GM13977 (cell line): ENCODE results near the gene RAB4B.
A peak's percentile ranks its signal among the peaks of the same experiment; 100 is the strongest.
"Not testable (repeated sequence)": the region's sequence is repeated elsewhere in the genome, so short reads cannot be mapped to it uniquely, and the experiment has no call there.

Source experiments
- DNase-seq: peaks from one replicate; pipeline ENCODE4 v3.0.0; 2012; ENCODE audit warnings: low spot score
- in situ Hi-C: fragments of 300-500 bp; cut with MboI; formaldehyde crosslinking; loops from one replicate; pipeline ENCODE4 v1.12.0; 2022; ENCODE audit warnings: low sequenced_read_pairs, low pct_unique_long_range_greater_than_20kb, mixed read lengths, inconsistent platforms; ENCODE audit not compliant: unreplicated experiment
- TF ChIP-seq, protein P1 (sequence below): IDR thresholded peaks from 2 replicates; pipeline ENCODE4 v1.5.1; 2012; ENCODE audit warnings: mild to moderate bottlenecking, control low read depth; ENCODE audit not compliant: insufficient read depth; ENCODE audit errors: extremely low read depth, missing control alignments

RAB4B gene, protein sequence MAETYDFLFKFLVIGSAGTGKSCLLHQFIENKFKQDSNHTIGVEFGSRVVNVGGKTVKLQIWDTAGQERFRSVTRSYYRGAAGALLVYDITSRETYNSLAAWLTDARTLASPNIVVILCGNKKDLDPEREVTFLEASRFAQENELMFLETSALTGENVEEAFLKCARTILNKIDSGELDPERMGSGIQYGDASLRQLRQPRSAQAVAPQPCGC

DNA sequence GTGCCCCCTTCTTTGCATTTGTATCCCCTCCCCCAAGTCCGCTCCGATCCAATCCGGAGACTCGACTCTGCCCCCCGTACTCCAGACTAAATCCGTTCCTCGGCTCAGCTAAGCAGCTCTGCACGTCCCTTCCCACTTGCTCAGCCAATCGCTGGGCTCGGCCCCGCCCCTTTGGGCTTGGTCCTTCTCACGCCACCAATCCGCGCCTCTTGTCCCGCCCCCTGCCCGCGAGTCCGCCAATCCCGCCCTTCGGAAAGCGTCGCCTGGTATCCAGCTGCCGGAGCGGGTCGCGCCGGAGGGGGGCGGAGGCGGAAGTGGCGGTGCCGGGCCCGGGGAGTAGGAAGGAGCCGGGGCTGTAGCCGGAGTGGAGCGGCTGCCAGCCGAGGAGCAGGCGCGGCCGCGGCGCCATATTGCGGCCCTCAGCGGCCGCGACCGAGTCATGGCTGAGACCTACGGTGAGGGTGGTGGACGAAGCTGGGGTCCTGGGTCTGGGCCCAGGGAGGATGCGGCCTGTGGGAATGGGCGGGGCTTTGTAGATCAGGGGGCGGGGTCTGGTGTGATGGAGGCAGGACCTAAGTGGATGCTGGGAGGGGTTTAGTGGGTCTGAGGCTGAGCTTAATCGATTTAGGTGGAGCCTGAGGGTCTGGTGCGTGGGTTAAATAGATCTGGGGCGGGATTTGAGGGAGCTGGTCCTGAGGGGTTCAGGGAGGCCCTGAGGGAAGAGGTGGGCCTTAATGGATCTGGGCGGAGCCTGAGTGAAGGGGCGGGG, at the start of gene RAB4B:
RAB4B (plus strand) TSS at position 311 of the 769 bp plus-strand sequence; CDS start at position 440, 129 bp downstream.
- in situ Hi-C loops, result no loop called here
- DNase-seq, result peak; percentile 95
- TF ChIP-seq, protein P1, sequence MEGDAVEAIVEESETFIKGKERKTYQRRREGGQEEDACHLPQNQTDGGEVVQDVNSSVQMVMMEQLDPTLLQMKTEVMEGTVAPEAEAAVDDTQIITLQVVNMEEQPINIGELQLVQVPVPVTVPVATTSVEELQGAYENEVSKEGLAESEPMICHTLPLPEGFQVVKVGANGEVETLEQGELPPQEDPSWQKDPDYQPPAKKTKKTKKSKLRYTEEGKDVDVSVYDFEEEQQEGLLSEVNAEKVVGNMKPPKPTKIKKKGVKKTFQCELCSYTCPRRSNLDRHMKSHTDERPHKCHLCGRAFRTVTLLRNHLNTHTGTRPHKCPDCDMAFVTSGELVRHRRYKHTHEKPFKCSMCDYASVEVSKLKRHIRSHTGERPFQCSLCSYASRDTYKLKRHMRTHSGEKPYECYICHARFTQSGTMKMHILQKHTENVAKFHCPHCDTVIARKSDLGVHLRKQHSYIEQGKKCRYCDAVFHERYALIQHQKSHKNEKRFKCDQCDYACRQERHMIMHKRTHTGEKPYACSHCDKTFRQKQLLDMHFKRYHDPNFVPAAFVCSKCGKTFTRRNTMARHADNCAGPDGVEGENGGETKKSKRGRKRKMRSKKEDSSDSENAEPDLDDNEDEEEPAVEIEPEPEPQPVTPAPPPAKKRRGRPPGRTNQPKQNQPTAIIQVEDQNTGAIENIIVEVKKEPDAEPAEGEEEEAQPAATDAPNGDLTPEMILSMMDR, result no peak

DNA sequence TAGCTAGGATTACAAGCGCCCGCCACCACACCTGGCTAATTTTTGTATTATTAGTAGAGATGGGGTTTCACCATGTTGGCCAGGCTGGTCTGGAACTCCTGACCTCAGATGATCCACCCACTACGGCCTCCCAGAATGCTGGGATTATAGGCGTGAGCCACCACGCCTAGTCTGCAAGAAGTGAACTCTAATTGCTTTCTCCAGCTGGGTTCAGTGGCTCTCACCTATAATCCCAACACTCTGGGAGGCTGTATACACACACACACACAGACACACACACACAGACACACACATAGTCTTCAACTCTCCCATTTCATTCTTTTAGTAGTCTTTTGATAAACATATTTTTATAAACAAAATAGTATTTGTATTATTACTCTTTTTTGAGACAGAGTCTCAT, 48.0 kb upstream of the RAB4B start:
- in situ Hi-C loops, DNase-seq: not testable (repeated sequence)

DNA sequence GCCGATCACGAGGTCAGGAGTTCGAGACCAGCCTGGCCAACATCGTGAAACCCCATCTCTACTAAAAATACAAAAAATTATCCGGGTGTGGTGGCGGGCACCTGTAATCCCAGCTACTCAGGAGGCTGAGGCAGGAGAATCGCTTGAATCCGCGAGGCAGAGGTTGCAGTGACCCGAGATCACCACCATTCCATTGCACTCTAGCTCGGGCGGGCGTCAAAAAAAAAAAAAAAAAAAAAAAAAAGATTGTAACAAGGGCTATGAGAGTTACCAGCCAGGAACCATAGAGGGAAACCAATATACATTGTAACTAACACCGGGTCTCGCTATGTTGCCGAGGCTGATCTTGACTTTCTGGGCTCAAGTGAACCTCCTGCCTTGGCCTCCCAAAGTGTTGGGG, 45.7 kb upstream of the RAB4B start:
- DNase-seq, in situ Hi-C loops: not testable (repeated sequence)

DNA sequence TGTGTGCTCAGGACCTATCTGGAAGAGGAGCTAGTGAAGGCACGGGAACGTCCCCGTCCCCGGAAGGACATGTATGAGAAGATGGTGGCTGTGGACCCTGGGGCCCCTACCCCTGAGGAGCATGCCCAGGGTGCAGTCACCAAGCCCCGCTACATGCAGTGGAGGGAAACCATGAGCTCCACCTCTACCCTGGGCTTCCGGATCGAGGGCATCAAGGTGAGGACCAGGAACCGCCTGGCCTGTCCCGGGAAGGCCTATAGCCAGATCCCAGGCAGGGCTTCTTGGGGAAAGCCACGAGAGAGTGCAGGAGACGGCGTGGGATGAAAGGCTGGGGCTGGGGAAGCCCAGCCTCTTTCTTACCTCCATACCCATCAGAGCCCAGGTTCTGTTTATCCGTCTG, 44.9 kb upstream of the RAB4B start:
- DNase-seq, result no peak
- TF ChIP-seq, protein P1, result no peak
- in situ Hi-C loops, result no loop called here

DNA sequence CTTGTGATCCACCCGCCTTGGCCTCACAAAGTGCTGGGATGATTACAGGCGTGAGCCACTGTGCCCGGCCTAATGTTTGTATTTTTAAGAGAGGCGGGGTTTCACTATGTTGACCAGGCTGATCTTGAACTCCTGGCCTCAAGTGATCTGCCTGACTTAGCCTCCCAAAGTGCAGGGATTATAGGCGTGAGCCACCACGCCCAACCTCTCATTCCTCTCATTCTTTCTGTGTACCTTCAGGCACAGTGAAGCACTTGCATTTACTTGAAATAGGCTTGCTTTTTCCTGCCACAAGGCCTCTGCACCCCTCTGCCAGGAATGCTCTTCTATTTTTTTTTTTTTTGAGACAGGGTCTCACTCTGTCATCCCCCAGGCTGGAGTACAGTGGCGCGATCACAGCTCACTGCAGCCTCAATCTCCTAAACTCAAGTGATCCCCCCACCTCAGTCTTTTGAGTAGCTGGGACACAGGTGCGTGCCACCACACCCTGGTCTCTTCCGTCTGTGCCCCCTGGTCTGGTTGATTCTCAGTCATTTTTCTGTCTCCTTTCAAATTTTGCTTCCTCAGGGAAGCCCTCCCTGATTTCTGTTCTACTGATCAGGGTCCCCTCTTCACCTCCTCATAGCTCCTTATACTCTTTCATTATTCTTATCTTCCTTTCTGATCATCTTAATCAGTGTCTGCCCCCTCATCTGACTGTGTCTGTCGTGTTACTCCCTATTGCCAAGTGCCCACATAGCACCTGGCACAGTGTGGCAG, 42.9 kb upstream of the RAB4B start:
- in situ Hi-C loops, result no loop called here
- DNase-seq, result no peak
- TF ChIP-seq, protein P1, result no peak

DNA sequence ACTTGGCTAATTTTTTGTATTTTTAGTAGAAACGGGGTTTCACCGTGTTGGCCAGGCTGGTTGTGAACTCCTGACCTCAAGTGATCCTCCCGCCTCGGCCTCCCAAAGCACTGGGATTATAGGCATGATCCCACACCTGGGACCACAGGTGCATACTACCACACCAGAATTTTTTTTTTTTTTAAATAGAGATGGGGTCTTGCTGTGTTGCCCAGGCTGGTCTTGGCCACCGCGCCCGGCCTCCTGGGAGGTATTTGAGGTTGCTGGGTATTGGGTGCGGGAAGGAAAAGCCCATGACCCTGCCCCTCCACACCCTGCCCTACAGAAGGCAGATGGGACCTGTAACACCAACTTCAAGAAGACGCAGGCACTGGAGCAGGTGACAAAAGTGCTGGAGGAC, 41.4 kb upstream of the RAB4B start:
- DNase-seq, result no peak
- in situ Hi-C loops, result no loop called here
- TF ChIP-seq, protein P1, result no peak

DNA sequence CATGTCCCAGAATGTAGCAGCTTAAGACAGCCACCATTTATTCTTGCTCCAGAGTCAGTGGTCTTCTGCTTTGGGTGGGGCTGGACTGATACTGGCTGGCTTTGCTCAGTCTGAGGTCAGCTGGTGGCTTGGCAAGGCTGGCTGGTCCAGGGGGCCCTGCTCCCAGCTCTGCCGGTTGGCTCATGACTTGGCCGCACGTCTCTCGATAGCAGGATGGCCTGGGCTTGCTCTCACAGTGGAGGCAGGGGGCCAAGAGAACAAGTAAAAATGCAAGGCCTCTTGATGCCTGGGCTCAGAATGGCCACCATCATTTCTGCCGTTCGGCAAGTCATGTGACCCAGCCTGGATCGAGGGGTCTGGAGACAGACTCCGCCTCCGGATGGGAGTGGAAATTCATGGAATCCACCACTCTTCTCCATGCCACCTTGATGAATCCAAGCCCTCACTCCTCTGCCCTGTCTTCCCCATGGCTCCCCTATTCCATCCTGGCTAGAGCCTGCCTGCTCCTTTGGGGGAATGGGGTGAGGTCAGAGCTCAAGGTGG, 40.9 kb upstream of the RAB4B start:
- no peak for DNase-seq
- TF ChIP-seq, protein P1, result no peak
- in situ Hi-C loops, result no loop called here
